K562 (cell line): Measurements from ENCODE around the gene NCOR2. TPM values are rescaled to one million over a fixed set of nuclear protein-coding genes. Genes with fewer than 3 reads are reported as not detected.

Source experiments
- ATAC-seq: fragments of 200-7000 bp; cut with Tn5 transposase; 3 replicates; pipeline ENCODE4 v1.9.1; 2020; ENCODE audit warnings: moderate library complexity
- BruUV-seq: library from RNA; stranded (reverse); fragments of 400-500 nt; replicated peaks from 2 replicates; lab custom pipeline; 2021; lab: Mats Ljungman, UMichigan
- CTCF ChIA-PET: fragments of 300-600 bp; formaldehyde crosslinking; extraction: SDS; loops from one replicate; lab custom pipeline; 2021; ENCODE audit warnings: low intra/inter-chr PET ratio; lab: Yijun Ruan, JAX
- POLR2A ChIA-PET: fragments of 300-600, 350-650 bp; sonication (Branson Sonifier 250); formaldehyde crosslinking; extraction: SDS; loops from one replicate; lab custom pipeline; 2021; ENCODE audit warnings: antibody characterized with exemption, inconsistent platforms; lab: Yijun Ruan, JAX
- DNase-seq, 4 experiments: peaks; one replicate each; pipeline versions ENCODE4 v3.0.0 to v3.0.0-alpha.2; 2011 to 2018; ENCODE audit warnings: low spot score in 3 of 4, mixed read lengths in 3 of 4; ENCODE audit errors: extremely low read depth in 1 of 4
- FAIRE-seq: peaks from 2 replicates; lab custom pipeline; 2011; peaks lifted over from hg19 to GRCh38; lab: Jason Lieb, UNC
- H2AFZ ChIP-seq: 2 replicates; pipeline ENCODE4 v1.6.0; 2011; ENCODE audit warnings: low read depth, low read length, control low read depth, inconsistent platforms
- H3K27ac ChIP-seq: fragments of 200-600 bp; 3 replicates; pipeline ENCODE4 v1.8.0; 2011; ENCODE audit warnings: low read depth, mild to moderate bottlenecking, control low read depth, inconsistent platforms, low read length, moderate library complexity, mixed read lengths; ENCODE audit errors: extremely low read depth
- H3K27me3 ChIP-seq, 2 experiments: fragments of 300-600 bp in 1 of 2; 2 replicates in 1 of 2; 3 replicates in 1 of 2; pipeline versions ENCODE4 v1.6.0 to v1.8.0; 2011; ENCODE audit warnings: inconsistent platforms in 2 of 2, low read length in 2 of 2, mild to moderate bottlenecking in 1 of 2, mixed read lengths in 1 of 2, moderate library complexity in 1 of 2; ENCODE audit not compliant: control insufficient read depth in 2 of 2, insufficient read depth in 2 of 2
- H3K36me3 ChIP-seq: fragments of 300-600 bp; 3 replicates; pipeline ENCODE4 v1.8.0; 2011; ENCODE audit warnings: mild to moderate bottlenecking, low read length, inconsistent platforms; ENCODE audit not compliant: control insufficient read depth, insufficient read depth
- H3K4me1 ChIP-seq, 2 experiments: fragments of 200-600 bp in 1 of 2; replicated peaks in 1 of 2; 2 replicates in 1 of 2; 3 replicates in 1 of 2; pipeline versions ENCODE4 v1.5.1 to v1.8.0; 2011; ENCODE audit warnings: inconsistent platforms in 2 of 2, low read length in 2 of 2, mild to moderate bottlenecking in 1 of 2, mixed read lengths in 1 of 2, moderate library complexity in 1 of 2; ENCODE audit not compliant: control insufficient read depth in 2 of 2, insufficient read depth in 2 of 2
- H3K4me2 ChIP-seq: 2 replicates; pipeline ENCODE4 v1.6.1; 2011; ENCODE audit warnings: low read length, control low read depth, inconsistent platforms, mixed read lengths; ENCODE audit not compliant: insufficient read depth
- H3K4me3 ChIP-seq: fragments of 200-600 bp; sonication (generic), shearing (Covaris generic); 2 replicates; pipeline ENCODE4 v1.5.1; 2016; ENCODE audit warnings: control low read depth, inconsistent platforms
- H3K79me2 ChIP-seq: fragments of 200-600 bp; 3 replicates; pipeline ENCODE4 v1.8.0; 2011; ENCODE audit warnings: low read length, inconsistent platforms; ENCODE audit not compliant: control insufficient read depth, insufficient read depth
- H3K9ac ChIP-seq, 2 experiments: 2 replicates each; pipeline versions ENCODE4 v1.6.0 to v1.6.1; 2011; ENCODE audit warnings: low read depth in 2 of 2, low read length in 2 of 2, control low read depth in 1 of 2, inconsistent platforms in 1 of 2, mild to moderate bottlenecking in 1 of 2, mixed read lengths in 1 of 2; ENCODE audit not compliant: insufficient read depth in 1 of 2
- H3K9me1 ChIP-seq: one replicate; pipeline ENCODE4 v1.6.0; 2011; ENCODE audit warnings: inconsistent platforms, mild to moderate bottlenecking, low read length, moderate library complexity; ENCODE audit not compliant: control insufficient read depth, insufficient read depth
- H3K9me3 ChIP-seq: replicated peaks from 2 replicates; pipeline ENCODE4 v1.5.1; 2011; ENCODE audit warnings: low read depth, low read length, inconsistent platforms; ENCODE audit not compliant: control insufficient read depth, insufficient read depth
- H4K20me1 ChIP-seq: replicated peaks from 2 replicates; pipeline ENCODE4 v1.6.1; 2011; ENCODE audit warnings: low read length, inconsistent platforms, mixed read lengths; ENCODE audit not compliant: control insufficient read depth, insufficient read depth
- KDM1A ChIP-seq, 2 experiments: fragments of 450-650 bp; IDR thresholded peaks; 2 replicates each; pipeline ENCODE4 v1.6.1; 2016; ENCODE audit warnings: mild to moderate bottlenecking in 2 of 2
- ZBTB33 ChIP-seq: sonication (generic); formaldehyde crosslinking; IDR thresholded peaks from 2 replicates; pipeline ENCODE4 v1.8.1; 2023; ENCODE audit warnings: mild to moderate bottlenecking, missing genetic modification reagents
- ZNF584 ChIP-seq: fragments of 200-800 bp; sonication (Bioruptor generic); IDR thresholded peaks from 2 replicates; pipeline ENCODE4 v1.6.1; 2016; ENCODE audit warnings: low read depth, mild to moderate bottlenecking, missing genetic modification characterization, missing compliant biosample characterization
- WGBS: fragments of 100-300 bp; shearing (Covaris generic); methylation state at CpG from one replicate; pipeline ENCODE4 v1.1.6; 2016; ENCODE audit warnings: low coverage, mixed read lengths; ENCODE audit not compliant: insufficient coverage; ENCODE audit errors: missing lambda C conversion rate; 5-methylcytosine and 5-hydroxymethylcytosine counted together
- in situ Hi-C: fragments of 300-500 bp; cut with MboI; formaldehyde crosslinking; loops from 4 replicates; pipeline ENCODE4 v1.15.0; 2018; ENCODE audit warnings: inconsistent platforms, mixed read lengths
- intact Hi-C: fragments of 100-400 bp; cut with micrococcal nuclease; formaldehyde crosslinking; loops from 2 replicates; pipeline ENCODE4 v1.14.2; 2022
- polyA plus RNA-seq, 8 experiments: library from polyadenylated mRNA; depleted of rRNA in 4 of 8; stranded (reverse) in 5 of 8; unstranded in 3 of 8; fragments of >200 nt; fragmentation: Nextera tagmentation in 2 of 8; fragmentation: Illumina TruSeq in 1 of 8; extraction: Ambion mirVana in 2 of 8; extraction: Trizol in 1 of 8; gene quantifications; 2 replicates each; pipeline versions ENCODE4 v1.2.1 to v1.2.3, GENCODE V29; 2011 to 2014; ENCODE audit warnings: inconsistent platforms in 1 of 8, missing spikeins in 1 of 8
- total RNA-seq, 7 experiments: library from RNA; depleted of rRNA in 6 of 7; stranded (reverse); fragments of >200 nt in 6 of 7; fragmentation: Illumina TruSeq in 2 of 7; extraction: Trizol in 2 of 7; gene quantifications; 2 replicates each; pipeline versions ENCODE4 v1.2.1 to v1.2.3, GENCODE V29; 2011 to 2021; ENCODE audit warnings: low replicate concordance in 1 of 7
- TF ChIP-seq, protein P1 (sequence below), 2 experiments: fragments of 450-650 bp; formaldehyde crosslinking in 1 of 2; IDR thresholded peaks; 2 replicates each; pipeline versions ENCODE4 v1.4.0 to v1.6.1; 2014 to 2020; ENCODE audit warnings: mild to moderate bottlenecking in 2 of 2, borderline replicate concordance in 1 of 2, low read depth in 1 of 2

The NCOR2 gene
- total and polyA plus RNA-seq, 9 of the 15 experiments (the other 6 are each of a cell fraction or from before 2014, with no cell fraction given) = 0.18 to 126 (median 8.4) TPM

DNA sequence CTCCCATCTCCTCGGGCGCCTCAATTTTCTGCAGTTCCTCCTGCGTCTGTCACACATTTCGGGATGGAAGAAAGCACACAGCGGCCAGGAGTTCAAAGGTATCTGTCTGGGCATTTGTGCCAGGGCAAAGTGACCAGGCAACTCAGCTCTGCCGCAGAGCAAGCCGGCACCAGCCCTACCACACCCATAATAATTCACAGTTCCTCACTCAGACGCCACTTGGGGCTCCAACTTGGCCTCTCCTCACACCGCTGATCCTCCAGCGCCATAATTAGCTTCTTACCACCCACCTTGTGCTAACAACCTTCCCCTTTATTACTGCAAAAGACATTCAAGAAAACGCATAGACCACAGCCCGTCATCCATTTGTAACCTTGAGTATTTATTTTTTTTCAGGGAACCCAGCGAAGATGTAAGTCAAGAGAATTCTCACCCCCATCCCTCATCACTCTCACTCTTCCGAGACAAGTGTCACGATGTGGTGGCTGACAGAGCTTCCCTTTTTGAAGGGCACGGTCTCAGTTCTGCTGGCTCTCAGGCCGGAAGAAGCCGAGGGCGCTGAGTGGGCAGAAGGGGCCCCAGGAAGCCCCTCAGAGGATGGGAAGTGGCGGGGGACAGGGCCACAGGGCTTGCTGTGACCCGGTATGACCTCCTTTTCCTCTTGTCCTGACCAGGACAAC is 25.2 kb upstream of the NCOR2 start:
- no peak overlapping the region for H3K4me3 ChIP-seq
- 43% methylated on average over 21 of the region's 21 CpGs for whole genome bisulfite sequencing
- BruUV-seq = no TSS peak
- intact Hi-C loops (no loop called here), in situ Hi-C loops (no loop called here)
- H4K20me1 ChIP-seq = no peaks in the 10 kb centered on the region; the same call in 1 of the 2 replicates
- H3K9me3 ChIP-seq = 0 out of 2 replicates have a peak, but pooled peaks cover 3% of the 10 kb centered on the region
- DNase-seq (no peak), FAIRE-seq (no peak), ATAC-seq (no peak)
- no peaks in the 10 kb centered on the region for H3K9me1 ChIP-seq
- POLR2A ChIA-PET = interaction anchor here (0.6 to 1.8 kb wide), 3 partner anchors 11 to 51 kb away, joined by 3 to 6 read pairs (median 3); no protein-coding TSS in a partner anchor
- H3K27me3 ChIP-seq = peaks cover 0 to 7% of the 10 kb centered on the region in 2 experiments; a peak in 3 of 5 replicates
- TF ChIP-seq ZNF584 (CRISPR knock-in tag) (no peak), KDM1A (IDR thresholded peaks at IDR 0.05) (no peak), ZBTB33 (CRISPR knock-in tag) (peak; percentile 44; the same call in 1 of the 2 replicates)
- TF ChIP-seq, protein P1, sequence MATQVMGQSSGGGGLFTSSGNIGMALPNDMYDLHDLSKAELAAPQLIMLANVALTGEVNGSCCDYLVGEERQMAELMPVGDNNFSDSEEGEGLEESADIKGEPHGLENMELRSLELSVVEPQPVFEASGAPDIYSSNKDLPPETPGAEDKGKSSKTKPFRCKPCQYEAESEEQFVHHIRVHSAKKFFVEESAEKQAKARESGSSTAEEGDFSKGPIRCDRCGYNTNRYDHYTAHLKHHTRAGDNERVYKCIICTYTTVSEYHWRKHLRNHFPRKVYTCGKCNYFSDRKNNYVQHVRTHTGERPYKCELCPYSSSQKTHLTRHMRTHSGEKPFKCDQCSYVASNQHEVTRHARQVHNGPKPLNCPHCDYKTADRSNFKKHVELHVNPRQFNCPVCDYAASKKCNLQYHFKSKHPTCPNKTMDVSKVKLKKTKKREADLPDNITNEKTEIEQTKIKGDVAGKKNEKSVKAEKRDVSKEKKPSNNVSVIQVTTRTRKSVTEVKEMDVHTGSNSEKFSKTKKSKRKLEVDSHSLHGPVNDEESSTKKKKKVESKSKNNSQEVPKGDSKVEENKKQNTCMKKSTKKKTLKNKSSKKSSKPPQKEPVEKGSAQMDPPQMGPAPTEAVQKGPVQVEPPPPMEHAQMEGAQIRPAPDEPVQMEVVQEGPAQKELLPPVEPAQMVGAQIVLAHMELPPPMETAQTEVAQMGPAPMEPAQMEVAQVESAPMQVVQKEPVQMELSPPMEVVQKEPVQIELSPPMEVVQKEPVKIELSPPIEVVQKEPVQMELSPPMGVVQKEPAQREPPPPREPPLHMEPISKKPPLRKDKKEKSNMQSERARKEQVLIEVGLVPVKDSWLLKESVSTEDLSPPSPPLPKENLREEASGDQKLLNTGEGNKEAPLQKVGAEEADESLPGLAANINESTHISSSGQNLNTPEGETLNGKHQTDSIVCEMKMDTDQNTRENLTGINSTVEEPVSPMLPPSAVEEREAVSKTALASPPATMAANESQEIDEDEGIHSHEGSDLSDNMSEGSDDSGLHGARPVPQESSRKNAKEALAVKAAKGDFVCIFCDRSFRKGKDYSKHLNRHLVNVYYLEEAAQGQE (IDR thresholded peaks at IDR 0.05; ENCODE audit: borderline replicate concordance) = no peak
- TF ChIP-seq, protein P1 (CRISPR knock-in tag; IDR thresholded peaks at IDR 0.05; ENCODE audit: low read depth) = no peak
- H3K9ac ChIP-seq = no peak overlapping the region
- no peak overlapping the region for H3K27ac ChIP-seq
- CTCF ChIA-PET = no interaction called here
- H3K4me2 ChIP-seq = no peak overlapping the region
- H3K4me1 ChIP-seq = peaks cover 14 to 16% of the 10 kb centered on the region in 2 experiments; a peak in 4 of 5 replicates
- no peaks in the 10 kb centered on the region for H3K79me2 ChIP-seq
- H3K36me3 ChIP-seq = no peaks in the 10 kb centered on the region
- no peak overlapping the region for H2AFZ ChIP-seq
